ENCODE results near the gene UBE2E2. TPM values are rescaled to one million over a fixed set of nuclear protein-coding genes. Genes with fewer than 3 reads are reported as not detected.

Gene UBE2E2
- total RNA-seq, 4 donors from 2014 or later, result 7.9 to 44.7 (median 26.6) TPM

GRCh38 chr3:23304424-23304823, 101.3 kb downstream of the UBE2E2 start:
- no peak for TF ChIP-seq CTCF (IDR thresholded peaks at IDR 0.05 in 4 of 5, conservative IDR thresholded peaks at IDR 0.05 in 1 of 5)
- TF ChIP-seq POLR2A (IDR thresholded peaks at IDR 0.05), result no peak
- peak overlapping the region; percentile 49 to 83 (median 62) for H3K27ac ChIP-seq
- H3K4me1 ChIP-seq, result peaks cover 41 to 52% of the 10 kb centered on the region in 2 donors
- no peaks in the 10 kb centered on the region for H3K27me3 ChIP-seq
- no peak for ATAC-seq
- intact Hi-C loops (cut with DNase I; ENCODE audit: low total_unique reads) (loop anchor here (10.0 kb wide), 1 partner anchor 290 kb away; no protein-coding TSS in a partner anchor), in situ Hi-C loops (cut with MboI; ENCODE audit: low sequenced_read_pairs in 4 of 4) (no loop called here)
- DNase-seq, result no peak
- no peaks in the 10 kb centered on the region for H3K9me3 ChIP-seq
- H3K4me3 ChIP-seq, result no peak overlapping the region
- H3K36me3 ChIP-seq, result no peaks in the 10 kb centered on the region

GRCh38 chr3:23308986-23309625, 106.0 kb downstream of the UBE2E2 start:
- H3K27me3 ChIP-seq, result no peaks in the 10 kb centered on the region
- ATAC-seq, result no peak

GRCh38 chr3:23312866-23313265, 109.7 kb downstream of the UBE2E2 start:
- Histone ChIP-seq H3K4me3 (no peak overlapping the region), H3K36me3 (no peaks in the 10 kb centered on the region), H3K27me3 (no peaks in the 10 kb centered on the region), H3K4me1 (peaks cover 46 to 57% of the 10 kb centered on the region in 2 donors), H3K27ac (peak overlapping the region; percentile 76 to 89 (median 82)), H3K9me3 (no peaks in the 10 kb centered on the region)
- intact Hi-C loops (cut with DNase I; ENCODE audit: low total_unique reads) (no loop called here), in situ Hi-C loops (cut with MboI; ENCODE audit: low sequenced_read_pairs in 4 of 4) (no loop called here)
- TF ChIP-seq POLR2A (IDR thresholded peaks at IDR 0.05) (no peak), CTCF (IDR thresholded peaks at IDR 0.05 in 4 of 5, conservative IDR thresholded peaks at IDR 0.05 in 1 of 5) (no peak)
- DNase-seq, result no peak
- peak; percentile 97 to 98 for ATAC-seq

More at GRCh38 chr3:23308986-23309625, 106.0 kb downstream of the UBE2E2 start:
- Histone ChIP-seq H3K9me3 (no peaks in the 10 kb centered on the region), H3K4me1 (peaks cover 46 to 58% of the 10 kb centered on the region in 2 donors), H3K36me3 (no peaks in the 10 kb centered on the region), H3K27ac (peak overlapping the region in 1 of 4 donors; percentile 52), H3K4me3 (no peak overlapping the region)
- no peak for TF ChIP-seq CTCF (IDR thresholded peaks at IDR 0.05 in 4 of 5, conservative IDR thresholded peaks at IDR 0.05 in 1 of 5)
- no peak for TF ChIP-seq POLR2A (IDR thresholded peaks at IDR 0.05)
- intact Hi-C loops (cut with DNase I; ENCODE audit: low total_unique reads), result loop anchor here (10.0 kb wide), 1 partner anchor 286 kb away; no protein-coding TSS in a partner anchor
- in situ Hi-C loops (cut with MboI; ENCODE audit: low sequenced_read_pairs in 4 of 4), result no loop called here
- DNase-seq, result no peak

- H3K4me1 ChIP-seq, result peaks cover 46 to 52% of the 10 kb centered on the region in 2 donors
- ATAC-seq (no peak), DNase-seq (no peak)
- no peaks in the 10 kb centered on the region for H3K36me3 ChIP-seq
- no peak overlapping the region for H3K4me3 ChIP-seq
- no peaks in the 10 kb centered on the region for H3K9me3 ChIP-seq
- intact Hi-C loops (cut with DNase I; ENCODE audit: low total_unique reads), result no loop called here
- H3K27ac ChIP-seq, result peak overlapping the region; percentile 76 to 89 (median 82)
- in situ Hi-C loops (cut with MboI; ENCODE audit: low sequenced_read_pairs in 4 of 4), result no loop called here
- TF ChIP-seq POLR2A (IDR thresholded peaks at IDR 0.05) (no peak), CTCF (IDR thresholded peaks at IDR 0.05 in 4 of 5, conservative IDR thresholded peaks at IDR 0.05 in 1 of 5) (no peak)
- H3K27me3 ChIP-seq, result no peaks in the 10 kb centered on the region
These were observed 112.0 kb downstream of the UBE2E2 start for GRCh38 chr3:23314981-23315762.

All from gastrocnemius medialis (tissue), 4 donors.